Endothelial cell of umbilical vein (primary cell): Measurements from ENCODE around the gene MT3. TPM values are rescaled to one million over a fixed set of nuclear protein-coding genes. Genes with fewer than 3 reads are reported as not detected.

Experiments used
- BruUV-seq: library from RNA; stranded (reverse); fragments of 400-500 nt; replicated peaks from 2 replicates; lab custom pipeline; 2021; lab: Mats Ljungman, UMichigan
- CTCF ChIA-PET: fragments of 300-600, 350-600 bp; sonication (Branson Sonifier 250); formaldehyde crosslinking; loops from one replicate; lab custom pipeline; 2021; ENCODE audit warnings: antibody characterized with exemption, inconsistent platforms; lab: Charles Lee
- POLR2A ChIA-PET: fragments of 300-600, 350-600 bp; sonication (Branson Sonifier 250); formaldehyde crosslinking; loops from one replicate; lab custom pipeline; 2021; ENCODE audit warnings: antibody characterized with exemption, inconsistent platforms; lab: Charles Lee
- DNase-seq: peaks from one replicate; pipeline ENCODE4 v3.0.0-alpha.2; 2011; ENCODE audit warnings: low read depth, low spot score
- FAIRE-seq: peaks from 2 replicates; lab custom pipeline; 2011; peaks lifted over from hg19 to GRCh38; lab: Jason Lieb, UNC
- H2AFZ ChIP-seq: 2 replicates; pipeline ENCODE4 v1.6.0; 2012; ENCODE audit warnings: low read depth, low read length, control low read depth, inconsistent platforms
- H3K27ac ChIP-seq: 2 replicates; pipeline ENCODE4 v1.5.1; 2011; ENCODE audit warnings: low read depth, mild to moderate bottlenecking, control low read depth, low read length, moderate library complexity; ENCODE audit not compliant: insufficient read depth
- H3K27me3 ChIP-seq, 2 experiments: 2 replicates each; pipeline versions ENCODE4 v1.6.0 to v1.6.1; 2011; ENCODE audit warnings: low read length in 2 of 2, mixed read lengths in 1 of 2; ENCODE audit not compliant: control insufficient read depth in 2 of 2, insufficient read depth in 2 of 2
- H3K36me3 ChIP-seq, 2 experiments: 2 replicates in 1 of 2; 3 replicates in 1 of 2; pipeline ENCODE4 v1.5.1; 2011; ENCODE audit warnings: low read length in 2 of 2, mild to moderate bottlenecking in 1 of 2, moderate library complexity in 1 of 2; ENCODE audit not compliant: control insufficient read depth in 2 of 2, insufficient read depth in 2 of 2; ENCODE audit errors: extremely low read depth in 1 of 2
- H3K4me1 ChIP-seq: 3 replicates; pipeline ENCODE4 v1.5.1; 2011; ENCODE audit warnings: mild to moderate bottlenecking, low read length; ENCODE audit not compliant: control insufficient read depth, insufficient read depth; ENCODE audit errors: extremely low read depth
- H3K4me2 ChIP-seq: 2 replicates; pipeline ENCODE4 v1.6.1; 2011; ENCODE audit warnings: low read length, control low read depth, mixed read lengths; ENCODE audit not compliant: insufficient read depth
- H3K4me3 ChIP-seq, 3 experiments: fragments of 200-600 bp in 1 of 3; sonication (generic), shearing (Covaris generic) in 1 of 3; replicated peaks in 1 of 3; 2 replicates each; pipeline ENCODE4 v1.5.1; 2011 to 2016; ENCODE audit warnings: control low read depth in 3 of 3, low read length in 3 of 3, mild to moderate bottlenecking in 2 of 3, inconsistent platforms in 1 of 3, low read depth in 1 of 3, moderate library complexity in 1 of 3; ENCODE audit not compliant: insufficient read depth in 1 of 3
- H3K79me2 ChIP-seq: 2 replicates; pipeline ENCODE4 v1.6.0; 2012; ENCODE audit warnings: low read length, inconsistent platforms; ENCODE audit not compliant: control insufficient read depth, insufficient read depth
- H3K9ac ChIP-seq: replicated peaks from 2 replicates; pipeline ENCODE3; 2011; ENCODE audit warnings: low read length, control low read depth; ENCODE audit not compliant: insufficient read depth; ENCODE audit errors: extremely low read depth
- H3K9me1 ChIP-seq: replicated peaks from 3 replicates; pipeline ENCODE4 v1.6.0; 2011; ENCODE audit warnings: mild to moderate bottlenecking, low read length; ENCODE audit not compliant: control insufficient read depth, insufficient read depth; ENCODE audit errors: extremely low read depth
- H3K9me3 ChIP-seq: replicated peaks from 2 replicates; pipeline ENCODE4 v1.5.1; 2012; ENCODE audit warnings: low read length, inconsistent platforms; ENCODE audit not compliant: control insufficient read depth, insufficient read depth
- H4K20me1 ChIP-seq: replicated peaks from 2 replicates; pipeline ENCODE3; 2011; ENCODE audit warnings: mild to moderate bottlenecking, low read length; ENCODE audit not compliant: control insufficient read depth, insufficient read depth; ENCODE audit errors: extremely low read depth
- EZH2 ChIP-seq: IDR thresholded peaks from 2 replicates; pipeline ENCODE4 v1.6.1; 2012; ENCODE audit warnings: borderline replicate concordance, low read depth, mild to moderate bottlenecking, moderate library complexity, low read length, inconsistent platforms; ENCODE audit not compliant: severe bottlenecking
- FOS ChIP-seq: IDR thresholded peaks from 2 replicates; pipeline ENCODE4 v1.6.1; 2011; ENCODE audit warnings: mild to moderate bottlenecking, low read length, moderate library complexity, borderline replicate concordance; ENCODE audit not compliant: insufficient read depth
- GATA2 ChIP-seq: IDR thresholded peaks from 2 replicates; pipeline ENCODE4 v1.7.0; 2011; ENCODE audit warnings: low read depth, mild to moderate bottlenecking, moderate library complexity, mixed read lengths, low read length; ENCODE audit not compliant: insufficient read length, insufficient read depth
- JUN ChIP-seq: IDR thresholded peaks from 2 replicates; pipeline ENCODE4 v1.6.1; 2011; ENCODE audit warnings: borderline replicate concordance, low read depth; ENCODE audit not compliant: insufficient read length, insufficient read depth
- MYC ChIP-seq: IDR thresholded peaks from one replicate; pipeline ENCODE4 v1.6.1; 2011; ENCODE audit warnings: mild to moderate bottlenecking, low read depth, low read length
- POLR2A ChIP-seq: IDR thresholded peaks from 2 replicates; pipeline ENCODE4 v1.6.1; 2012; ENCODE audit warnings: low read depth, mild to moderate bottlenecking, control low read depth, low read length
- POLR2AphosphoS5 ChIP-seq: IDR thresholded peaks from 2 replicates; pipeline ENCODE4 v1.6.1; 2012; ENCODE audit warnings: low read depth, mild to moderate bottlenecking, control low read depth, low read length, moderate library complexity; ENCODE audit not compliant: insufficient read depth
- dilution Hi-C: fragments of 300-500 bp; cut with MboI; formaldehyde crosslinking; loops from one replicate; pipeline ENCODE4 v1.15.0; 2019; ENCODE audit warnings: low sequenced_read_pairs; ENCODE audit not compliant: extremely low pct_ligation_motif_present
- intact Hi-C: fragments of 100-400 bp; cut with micrococcal nuclease; formaldehyde crosslinking; loops from one replicate; pipeline ENCODE4 v1.10.0; 2022
- polyA plus RNA-seq, 4 experiments: library from polyadenylated mRNA; depleted of rRNA in 3 of 4; stranded (reverse) in 3 of 4; unstranded in 1 of 4; fragments of >200 nt; gene quantifications; 2 replicates each; pipeline versions ENCODE4 v1.2.1 to v1.2.3, GENCODE V29; 2011 to 2012; ENCODE audit warnings: missing spikeins in 1 of 4
- total RNA-seq: library from RNA; stranded (reverse); gene quantifications from 2 replicates; pipeline ENCODE4 v1.2.3, GENCODE V29; 2021
- TF ChIP-seq, protein P1 (sequence below): IDR thresholded peaks from 2 replicates; pipeline ENCODE4 v1.6.1; 2011; ENCODE audit not compliant: insufficient read depth, insufficient read length
- TF ChIP-seq, protein P2 (sequence below), 2 donors: IDR thresholded peaks; 1 replicate in 1 of 2; 2 replicates in 1 of 2; pipeline ENCODE4 v1.5.1; 2011; ENCODE audit warnings: low read length in 2 of 2, mild to moderate bottlenecking in 2 of 2, moderate library complexity in 2 of 2, control low read depth in 1 of 2, inconsistent platforms in 1 of 2, low read depth in 1 of 2; ENCODE audit not compliant: insufficient read depth in 1 of 2; ENCODE audit errors: extremely low read depth in 1 of 2

MT3 gene
- total and polyA plus RNA-seq, 2 donors (not counting 3 experiments of a cell fraction or from before 2014, with no cell fraction given), result not detected

DNA sequence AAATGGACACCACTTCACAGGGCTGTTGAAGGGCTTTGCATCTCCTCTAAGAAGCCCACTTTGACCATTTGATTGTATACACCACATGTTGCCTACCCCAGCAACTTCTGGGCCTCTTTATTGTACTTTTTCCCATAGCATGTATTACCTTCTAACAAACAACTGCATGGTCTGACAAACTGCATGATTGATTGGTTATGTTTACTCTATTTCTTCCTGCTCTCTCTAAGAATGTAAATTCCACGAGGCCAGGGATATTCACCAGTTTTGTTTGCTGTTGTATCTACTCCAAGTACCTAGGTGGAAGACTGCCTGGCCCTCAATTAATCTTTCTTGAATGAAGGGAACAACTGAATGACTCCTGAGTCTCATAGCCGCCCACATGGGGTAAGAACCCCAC lies 47.3 kb upstream of the MT3 start:
- intact Hi-C loops (no loop called here), dilution Hi-C loops (no loop called here)
- Histone ChIP-seq H3K4me3 (no peak overlapping the region), H3K4me1 (no peaks in the 10 kb centered on the region), H3K9me1 (no peaks in the 10 kb centered on the region), H2AFZ (no peak overlapping the region), H3K9me3 (no peaks in the 10 kb centered on the region), H3K4me2 (no peak overlapping the region), H3K27me3 (peaks cover 4 to 12% of the 10 kb centered on the region in 2 experiments), H4K20me1 (no peaks in the 10 kb centered on the region), H3K36me3 (no peaks in the 10 kb centered on the region), H3K79me2 (no peaks in the 10 kb centered on the region), H3K27ac (no peak overlapping the region), H3K9ac (no peak overlapping the region)
- CTCF ChIA-PET, result no interaction called here
- BruUV-seq, result no TSS peak
- TF ChIP-seq EZH2, result no peak
- TF ChIP-seq FOS, result no peak
- no peak for TF ChIP-seq POLR2A
- TF ChIP-seq, protein P1, sequence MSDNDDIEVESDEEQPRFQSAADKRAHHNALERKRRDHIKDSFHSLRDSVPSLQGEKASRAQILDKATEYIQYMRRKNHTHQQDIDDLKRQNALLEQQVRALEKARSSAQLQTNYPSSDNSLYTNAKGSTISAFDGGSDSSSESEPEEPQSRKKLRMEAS, result no peak
- TF ChIP-seq POLR2AphosphoS5, result no peak
- no peak for TF ChIP-seq JUN
- TF ChIP-seq, protein P2, sequence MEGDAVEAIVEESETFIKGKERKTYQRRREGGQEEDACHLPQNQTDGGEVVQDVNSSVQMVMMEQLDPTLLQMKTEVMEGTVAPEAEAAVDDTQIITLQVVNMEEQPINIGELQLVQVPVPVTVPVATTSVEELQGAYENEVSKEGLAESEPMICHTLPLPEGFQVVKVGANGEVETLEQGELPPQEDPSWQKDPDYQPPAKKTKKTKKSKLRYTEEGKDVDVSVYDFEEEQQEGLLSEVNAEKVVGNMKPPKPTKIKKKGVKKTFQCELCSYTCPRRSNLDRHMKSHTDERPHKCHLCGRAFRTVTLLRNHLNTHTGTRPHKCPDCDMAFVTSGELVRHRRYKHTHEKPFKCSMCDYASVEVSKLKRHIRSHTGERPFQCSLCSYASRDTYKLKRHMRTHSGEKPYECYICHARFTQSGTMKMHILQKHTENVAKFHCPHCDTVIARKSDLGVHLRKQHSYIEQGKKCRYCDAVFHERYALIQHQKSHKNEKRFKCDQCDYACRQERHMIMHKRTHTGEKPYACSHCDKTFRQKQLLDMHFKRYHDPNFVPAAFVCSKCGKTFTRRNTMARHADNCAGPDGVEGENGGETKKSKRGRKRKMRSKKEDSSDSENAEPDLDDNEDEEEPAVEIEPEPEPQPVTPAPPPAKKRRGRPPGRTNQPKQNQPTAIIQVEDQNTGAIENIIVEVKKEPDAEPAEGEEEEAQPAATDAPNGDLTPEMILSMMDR (IDR thresholded peaks at IDR 0.05; ENCODE audit: extremely low read depth in 1 of 2, insufficient read depth in 1 of 2, low read depth in 1 of 2, low read length in 2 of 2), result no peak
- TF ChIP-seq MYC, result no peak
- TF ChIP-seq GATA2, result no peak
- FAIRE-seq, result no peak
- POLR2A ChIA-PET, result no interaction called here
- no peak for DNase-seq
